ACHN (cell line): ENCODE measurements around the gene NUCB1.
A peak's percentile ranks its signal among the peaks of the same experiment; 100 is the strongest.

ENCODE experiments used
- DNase-seq: peaks from one replicate; pipeline ENCODE4 v3.0.0-alpha.2; 2015
- in situ Hi-C: cut with HindIII; loops from 2 replicates; pipeline ENCODE4 v1.10.0; 2017; ENCODE audit warnings: low sequenced_read_pairs, low pct_ligation_motif_present, low pct_unique_long_range_greater_than_20kb

NUCB1 gene

GRCh38 chr19:48967346-48968178, 67.5 kb downstream of the NUCB1 start:
- DNase-seq = peak; percentile 32
- in situ Hi-C loops = no loop called here

- DNase-seq = no peak
- in situ Hi-C loops = no loop called here
These were observed 68.1 kb downstream of the NUCB1 start for GRCh38 chr19:48968179-48968661.

- DNase-seq = no peak
- in situ Hi-C loops = no loop called here
These were observed 68.7 kb downstream of the NUCB1 start for GRCh38 chr19:48968813-48969218.

GRCh38 chr19:48969276-48970138, 69.4 kb downstream of the NUCB1 start:
- in situ Hi-C loops = no loop called here
- peak; percentile 39 for DNase-seq

GRCh38 chr19:48970139-48970766, 70.1 kb downstream of the NUCB1 start:
- in situ Hi-C loops = no loop called here
- no peak for DNase-seq

GRCh38 chr19:48970923-48971395, 70.8 kb downstream of the NUCB1 start:
- peak; percentile 73 for DNase-seq
- in situ Hi-C loops = no loop called here
